HG03342 (cell line): ENCODE data around the gene SEPTIN12.
"Not testable (repeated sequence)": the region's sequence is repeated elsewhere in the genome, so short reads cannot be mapped to it uniquely, and the experiment has no call there.

Source experiments
- ATAC-seq: cut with Tn5 transposase; IDR thresholded peaks from one replicate; pipeline ENCODE4 v1.9.1; 2021; ENCODE audit warnings: mild to moderate bottlenecking, moderate library complexity; ENCODE audit not compliant: unreplicated experiment

SEPTIN12 gene

DNA sequence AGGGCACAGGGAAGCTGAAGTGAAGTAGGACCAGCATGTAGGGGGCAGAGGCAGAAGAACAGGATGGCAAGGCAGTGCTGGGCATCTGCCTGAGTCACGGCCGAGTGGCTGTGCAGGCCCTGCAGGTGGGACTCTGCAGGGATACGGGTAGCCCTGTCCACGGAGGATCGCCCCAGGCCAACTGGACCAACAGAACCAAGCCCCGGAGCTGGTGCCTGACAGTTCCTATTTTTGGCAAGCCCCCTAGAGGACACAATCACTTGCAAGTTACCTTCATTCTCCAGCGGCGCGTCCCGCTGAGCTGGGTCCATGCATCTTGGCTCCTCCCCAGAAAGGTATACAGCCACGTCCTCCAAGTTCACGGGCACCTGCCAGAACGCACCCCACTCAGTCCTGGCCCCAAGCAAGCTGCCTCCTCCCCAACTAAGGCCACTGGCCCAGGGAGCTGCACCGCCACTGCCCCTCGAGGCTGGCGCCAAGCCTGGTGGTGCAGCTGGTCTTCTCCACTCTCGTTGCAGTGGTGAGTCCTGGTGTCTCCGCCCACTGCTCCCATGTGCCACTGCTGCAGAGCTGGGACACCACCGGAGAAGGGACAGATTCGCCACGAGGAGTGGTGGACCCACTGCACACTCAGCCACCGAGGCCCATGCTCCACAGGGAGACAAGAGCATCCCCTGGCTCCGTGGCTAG, 27.8 kb downstream of the SEPTIN12 start:
- ATAC-seq: no peak

- no peak for ATAC-seq
Observed at GRCh38 chr16:4755687-4756086, 32.5 kb downstream of the SEPTIN12 start.

DNA sequence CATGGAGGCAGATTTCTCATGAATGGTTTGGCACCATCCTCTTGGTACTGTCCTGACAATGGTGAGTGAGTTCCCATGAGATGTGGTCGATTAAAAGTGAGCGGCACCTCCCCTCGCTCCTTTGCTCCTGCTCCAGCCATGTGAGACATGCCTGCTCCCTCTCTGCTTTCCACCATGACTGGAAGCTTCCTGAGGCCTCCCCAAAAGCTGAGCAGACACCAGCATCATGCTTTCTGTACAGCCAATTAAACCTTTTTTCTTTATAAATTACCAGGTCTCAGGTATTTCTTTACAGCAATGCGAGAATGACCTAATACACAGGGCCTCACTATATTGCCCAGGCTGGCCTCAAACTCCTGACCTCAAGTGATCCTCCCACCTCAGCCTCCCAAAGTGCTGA, 33.3 kb downstream of the SEPTIN12 start:
- no peak for ATAC-seq

- no peak for ATAC-seq
Observed at GRCh38 chr16:4753227-4753626, 34.9 kb downstream of the SEPTIN12 start.

GRCh38 chr16:4752351-4753100, 35.6 kb downstream of the SEPTIN12 start:
- no peak for ATAC-seq

DNA sequence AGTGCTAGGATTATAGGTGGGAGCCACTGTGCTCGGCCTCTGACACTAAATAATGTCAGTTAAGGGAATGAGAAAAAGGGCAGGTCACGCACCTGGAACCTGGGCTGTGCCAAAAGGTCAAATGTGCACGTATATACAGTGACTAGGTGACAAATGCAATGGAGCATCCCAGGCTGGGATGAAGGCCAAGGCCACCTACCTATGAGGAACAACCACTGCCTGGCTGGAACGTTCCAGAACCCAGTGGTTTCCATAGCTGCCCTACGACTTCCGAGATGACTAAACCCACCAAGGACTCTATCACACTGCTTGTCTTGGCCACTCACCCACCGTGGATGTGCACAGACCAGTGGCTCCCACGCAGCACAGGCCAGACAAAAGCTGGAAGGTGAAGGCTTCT, 37.2 kb downstream of the SEPTIN12 start:
- no peak for ATAC-seq

DNA sequence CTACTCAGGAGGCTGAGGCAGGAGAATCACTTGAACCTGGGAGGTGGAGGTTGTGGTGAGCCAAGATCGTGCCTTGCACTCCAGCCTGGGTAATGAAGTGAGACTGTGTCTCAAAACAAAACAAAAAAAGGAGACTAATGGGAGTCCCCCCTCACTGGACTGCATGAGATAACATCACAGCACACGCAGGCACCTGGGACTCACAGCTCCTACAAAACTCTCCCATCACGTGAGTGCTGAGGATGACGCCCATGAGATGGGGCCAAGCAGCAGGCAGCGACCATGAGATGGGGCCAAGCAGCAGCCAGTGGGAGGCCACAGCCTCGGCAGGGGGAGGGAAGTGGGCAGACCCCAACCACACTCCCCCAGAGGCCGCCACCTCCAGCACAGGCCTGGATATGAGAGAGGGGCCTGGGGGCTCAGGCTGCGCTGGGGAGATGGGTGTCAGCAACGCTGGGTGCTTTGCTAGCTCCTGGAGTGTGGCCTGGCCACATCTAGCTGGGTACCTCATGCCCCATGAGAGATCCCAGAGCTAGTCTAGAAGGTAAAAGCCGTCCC, 38.4 kb downstream of the SEPTIN12 start:
- ATAC-seq: no peak

DNA sequence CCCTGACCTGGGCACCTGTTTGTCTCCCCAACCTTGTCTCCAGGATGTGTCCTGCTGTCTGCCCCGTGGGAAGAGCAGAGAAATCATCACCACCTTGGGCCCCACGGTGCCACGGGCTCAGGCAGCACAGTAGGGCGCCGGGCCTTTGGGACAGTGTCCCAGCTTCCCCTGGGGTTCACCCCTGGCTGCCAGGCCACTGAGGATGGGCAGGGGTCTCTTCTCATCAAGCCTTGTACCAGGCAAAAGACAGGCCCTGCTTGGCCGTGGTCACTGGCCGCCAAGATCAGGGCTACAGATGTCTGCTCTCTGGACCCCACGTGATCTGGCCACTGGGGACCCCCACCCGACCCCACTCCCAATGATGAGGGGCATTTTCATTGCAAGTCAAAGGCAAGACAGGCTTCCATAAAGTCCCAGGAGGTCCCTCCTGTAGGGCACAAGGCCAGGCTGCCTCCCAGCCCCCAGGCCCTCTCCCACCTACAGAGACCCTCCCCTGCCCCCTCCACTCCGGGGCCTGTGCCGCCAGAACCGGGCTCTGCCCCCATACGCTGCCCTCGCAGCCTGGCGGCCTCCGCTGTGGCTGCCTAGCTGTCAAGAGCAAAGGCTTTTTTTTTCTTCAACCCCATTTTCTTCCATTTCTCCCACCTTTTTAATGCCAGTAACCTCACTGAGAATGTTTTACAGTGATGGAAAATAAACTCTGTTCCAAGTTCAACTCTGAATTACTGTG, 39.3 kb downstream of the SEPTIN12 start:
- ATAC-seq: no peak

DNA sequence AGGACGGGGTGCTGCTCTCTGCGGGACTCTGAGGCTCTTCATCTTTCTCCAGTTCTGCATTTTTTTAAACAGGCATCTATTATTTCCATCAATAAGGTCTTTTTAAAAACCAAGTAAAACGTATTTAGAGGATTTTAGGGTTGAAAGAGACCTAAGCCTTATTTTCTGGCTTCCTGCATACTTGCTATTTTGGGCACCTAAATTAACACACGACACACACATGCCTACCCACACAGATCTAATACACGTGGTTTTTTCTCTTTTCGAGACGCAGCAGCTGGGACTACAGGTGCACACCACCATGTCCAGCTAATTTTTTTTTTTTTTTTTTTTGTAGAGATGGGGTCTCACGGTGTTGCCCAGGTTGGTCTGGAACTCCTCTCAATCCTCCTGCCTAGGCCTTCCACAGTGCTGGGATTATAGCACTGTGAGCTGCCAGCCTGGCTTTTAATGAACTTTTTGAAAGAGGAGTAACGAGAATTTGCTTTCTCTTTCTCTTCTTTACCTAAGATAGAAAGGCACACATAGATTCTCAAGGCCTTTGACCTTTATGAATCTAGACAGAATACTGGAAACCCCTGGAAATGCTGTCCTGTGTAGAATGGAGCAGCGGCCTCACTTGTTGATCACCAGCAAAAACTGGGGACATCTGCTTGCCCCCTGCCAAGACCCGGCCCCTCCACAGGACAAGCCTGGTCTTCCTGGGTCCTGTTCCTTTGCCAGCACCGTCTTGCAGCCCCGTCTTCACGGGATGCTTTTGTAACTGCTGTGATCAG, 40.1 kb downstream of the SEPTIN12 start:
- no peak for ATAC-seq

GRCh38 chr16:4746991-4747574, 41.1 kb downstream of the SEPTIN12 start:
- ATAC-seq: no peak

GRCh38 chr16:4746215-4746614, 41.9 kb downstream of the SEPTIN12 start:
- no peak for ATAC-seq

GRCh38 chr16:4745274-4745569, 42.9 kb downstream of the SEPTIN12 start:
- ATAC-seq: no peak

GRCh38 chr16:4744555-4745273, 43.4 kb downstream of the SEPTIN12 start:
- ATAC-seq: no peak

GRCh38 chr16:4743226-4743878, 44.8 kb downstream of the SEPTIN12 start:
- ATAC-seq: no peak

DNA sequence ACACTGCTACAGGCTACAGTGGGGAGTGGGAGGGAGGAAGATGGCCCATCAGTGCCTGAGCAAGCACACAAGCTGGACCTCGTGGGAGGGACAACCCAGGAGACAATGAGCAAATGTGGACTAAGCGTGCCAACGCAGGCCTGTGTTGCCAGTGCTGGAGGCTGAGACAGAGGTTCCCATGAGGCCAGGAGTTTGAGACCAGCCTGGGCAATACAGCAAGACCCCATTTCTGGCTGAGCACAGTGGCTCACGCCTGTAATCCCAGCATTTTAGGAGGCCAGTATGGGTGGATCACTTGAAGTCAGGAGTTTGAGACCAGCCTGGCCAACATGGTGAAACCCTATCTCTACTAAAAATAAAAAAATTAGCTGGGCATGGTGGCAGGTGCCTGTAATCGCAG, 49.8 kb downstream of the SEPTIN12 start:
- not testable (repeated sequence) for ATAC-seq

DNA sequence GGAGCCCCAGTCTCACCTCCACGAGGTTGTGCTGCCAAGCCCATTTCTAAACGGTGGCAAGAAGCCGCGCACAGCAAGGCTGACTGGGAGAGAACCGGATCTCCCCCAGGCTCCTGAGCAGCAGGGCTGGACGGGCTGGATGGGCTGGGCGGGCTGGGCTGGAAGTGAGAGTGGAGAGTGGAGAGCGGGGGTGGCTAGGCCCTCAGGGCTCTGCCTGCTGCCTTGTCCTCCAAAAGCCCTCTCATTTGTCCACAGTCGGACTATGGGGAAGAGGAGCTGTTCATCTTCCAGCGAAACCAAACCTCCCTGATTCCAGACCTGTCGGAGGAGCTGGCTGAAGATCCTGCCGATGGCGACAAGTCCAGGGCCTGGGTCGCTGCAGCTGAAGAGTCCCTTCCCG, 50.6 kb downstream of the SEPTIN12 start:
- no peak for ATAC-seq

DNA sequence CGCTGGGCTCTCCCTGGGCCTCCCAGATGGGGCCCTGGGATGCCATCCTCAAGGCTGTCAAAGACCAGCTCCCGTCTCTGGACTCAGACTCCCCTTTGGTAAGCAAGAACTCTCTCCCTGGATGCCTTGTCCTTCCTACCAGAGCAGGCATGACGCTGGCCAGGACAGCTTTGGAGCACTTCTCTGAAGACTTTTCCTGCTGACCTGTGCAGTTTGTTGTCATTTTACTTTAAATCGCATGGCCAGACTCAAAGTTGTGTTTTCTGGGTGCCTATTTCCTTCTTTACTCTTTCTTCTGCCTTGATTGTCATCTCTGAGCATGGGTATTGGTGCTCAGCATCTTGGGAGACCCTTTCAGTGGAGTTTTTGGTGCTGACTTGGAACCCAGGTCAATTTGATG, 51.6 kb downstream of the SEPTIN12 start:
- ATAC-seq: no peak

DNA sequence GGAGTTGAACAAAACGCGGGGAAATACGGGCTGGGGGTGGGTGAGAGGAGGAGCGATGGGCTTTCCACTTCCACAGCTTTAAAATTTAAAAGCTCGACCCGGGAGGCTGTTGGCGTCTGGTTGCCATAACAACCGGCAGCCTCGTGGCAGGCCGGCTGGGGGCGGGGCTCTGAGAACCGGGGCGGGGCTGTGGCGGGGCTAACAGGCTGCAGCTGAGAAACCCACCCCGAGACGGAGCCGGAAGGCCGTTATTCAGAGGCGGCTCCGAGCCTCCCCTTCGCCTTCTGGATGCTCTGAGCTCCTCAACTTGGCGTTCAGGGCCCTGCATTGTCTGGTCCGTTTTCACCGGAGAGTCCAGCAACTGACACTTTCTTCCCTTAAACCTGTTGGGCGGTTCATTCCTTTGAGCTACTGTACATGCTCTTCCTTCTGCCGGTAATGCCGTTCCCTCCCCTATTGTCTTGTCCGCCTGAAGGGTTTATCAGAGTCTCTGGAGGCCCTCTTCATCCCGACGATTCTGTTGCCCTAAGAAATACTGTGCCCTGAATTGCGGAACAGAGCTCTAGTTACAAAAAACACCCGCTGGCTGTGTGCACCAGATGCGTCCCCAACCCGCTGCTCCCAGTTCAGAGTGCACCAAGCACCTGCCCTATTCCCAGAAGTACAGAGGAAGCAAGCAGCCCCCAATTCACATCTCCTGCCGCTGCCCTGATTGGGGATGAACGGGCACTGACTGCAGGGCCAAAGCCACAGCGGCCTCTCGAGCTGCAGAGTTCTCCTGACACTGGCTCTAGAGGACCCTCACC, 53.2 kb downstream of the SEPTIN12 start:
- peak; percentile 61 for ATAC-seq
